H1 (cell line): ENCODE measurements around the gene CD47.

Experiments used
- CTCF ChIP-seq, 3 experiments: IDR thresholded peaks; 1 replicate in 2 of 3; 2 replicates in 1 of 3; pipeline versions ENCODE4 v1.5.1 to v1.6.1; 2011; ENCODE audit warnings: low read length in 3 of 3, mild to moderate bottlenecking in 3 of 3, inconsistent platforms in 2 of 3, low read depth in 1 of 3, moderate library complexity in 1 of 3; ENCODE audit not compliant: insufficient read depth in 1 of 3; ENCODE audit errors: control extremely low read depth in 1 of 3
- E2F6 ChIP-seq: IDR thresholded peaks from 2 replicates; pipeline ENCODE4 v1.6.1; 2012; ENCODE audit warnings: inconsistent platforms
- EP300 ChIP-seq, 2 experiments: IDR thresholded peaks; 1 replicate in 1 of 2; 2 replicates in 1 of 2; pipeline ENCODE4 v1.6.1; 2011 to 2012; ENCODE audit warnings: low read depth in 2 of 2, low read length in 2 of 2, mild to moderate bottlenecking in 2 of 2, borderline replicate concordance in 1 of 2, inconsistent platforms in 1 of 2, moderate library complexity in 1 of 2
- EZH2 ChIP-seq: fragments of 200-600 bp; sonication (generic); IDR thresholded peaks from 2 replicates; pipeline ENCODE4 v1.7.1; 2012; ENCODE audit warnings: low read depth, mild to moderate bottlenecking, moderate library complexity, low read length, inconsistent platforms; ENCODE audit not compliant: severe bottlenecking
- HDAC6 ChIP-seq: IDR thresholded peaks from one replicate; pipeline ENCODE4 v1.7.1; 2012; ENCODE audit warnings: low read depth, mild to moderate bottlenecking, inconsistent platforms, low read length, moderate library complexity
- POLR2A ChIP-seq, 2 experiments: IDR thresholded peaks; 1 replicate in 1 of 2; 2 replicates in 1 of 2; pipeline ENCODE4 v1.6.1; 2011; ENCODE audit warnings: low read depth in 2 of 2, low read length in 2 of 2, mild to moderate bottlenecking in 2 of 2; ENCODE audit errors: control extremely low read depth in 1 of 2
- RXRA ChIP-seq: IDR thresholded peaks from 2 replicates; pipeline ENCODE4 v1.6.1; 2011; ENCODE audit warnings: low read depth, mild to moderate bottlenecking, low read length, moderate library complexity; ENCODE audit not compliant: insufficient read depth
- SP2 ChIP-seq: IDR thresholded peaks from 2 replicates; pipeline ENCODE4 v1.6.1; 2012; ENCODE audit warnings: mild to moderate bottlenecking, low read length, inconsistent platforms
- TAF1 ChIP-seq: IDR thresholded peaks from 2 replicates; pipeline ENCODE4 v1.6.1; 2011; ENCODE audit warnings: mild to moderate bottlenecking, low read depth, low read length
- TEAD4 ChIP-seq: IDR thresholded peaks from 2 replicates; pipeline ENCODE4 v1.6.1; 2012; ENCODE audit warnings: low read depth, low read length, inconsistent platforms, mixed read lengths

GRCh38 chr3:108125153-108125543 is 34.3 kb upstream of the CD47 start:
- no peak for TF ChIP-seq HDAC6
- TF ChIP-seq CTCF (IDR thresholded peaks at IDR 0.05; ENCODE audit: control extremely low read depth in 1 of 3, insufficient read depth in 1 of 3, low read depth in 1 of 3, low read length in 3 of 3), result no peak
- no peak for TF ChIP-seq E2F6
- TF ChIP-seq POLR2A (IDR thresholded peaks at IDR 0.05; ENCODE audit: control extremely low read depth in 1 of 2, low read depth in 2 of 2, low read length in 2 of 2), result no peak
- no peak for TF ChIP-seq TAF1
- TF ChIP-seq SP2, result no peak
- TF ChIP-seq RXRA, result no peak
- TF ChIP-seq EP300 (IDR thresholded peaks at IDR 0.05; ENCODE audit: borderline replicate concordance in 1 of 2, low read depth in 2 of 2, low read length in 2 of 2), result no peak
- TF ChIP-seq EZH2, result no peak
- no peak for TF ChIP-seq TEAD4
